GM19452 (cell line): ENCODE data around the gene COL6A6.
"Not testable (repeated sequence)": the region's sequence is repeated elsewhere in the genome, so short reads cannot be mapped to it uniquely, and the experiment has no call there.

Experiments used
- ATAC-seq: cut with Tn5 transposase; IDR thresholded peaks from one replicate; pipeline ENCODE4 v1.9.1; 2021; ENCODE audit not compliant: unreplicated experiment

Gene COL6A6

DNA sequence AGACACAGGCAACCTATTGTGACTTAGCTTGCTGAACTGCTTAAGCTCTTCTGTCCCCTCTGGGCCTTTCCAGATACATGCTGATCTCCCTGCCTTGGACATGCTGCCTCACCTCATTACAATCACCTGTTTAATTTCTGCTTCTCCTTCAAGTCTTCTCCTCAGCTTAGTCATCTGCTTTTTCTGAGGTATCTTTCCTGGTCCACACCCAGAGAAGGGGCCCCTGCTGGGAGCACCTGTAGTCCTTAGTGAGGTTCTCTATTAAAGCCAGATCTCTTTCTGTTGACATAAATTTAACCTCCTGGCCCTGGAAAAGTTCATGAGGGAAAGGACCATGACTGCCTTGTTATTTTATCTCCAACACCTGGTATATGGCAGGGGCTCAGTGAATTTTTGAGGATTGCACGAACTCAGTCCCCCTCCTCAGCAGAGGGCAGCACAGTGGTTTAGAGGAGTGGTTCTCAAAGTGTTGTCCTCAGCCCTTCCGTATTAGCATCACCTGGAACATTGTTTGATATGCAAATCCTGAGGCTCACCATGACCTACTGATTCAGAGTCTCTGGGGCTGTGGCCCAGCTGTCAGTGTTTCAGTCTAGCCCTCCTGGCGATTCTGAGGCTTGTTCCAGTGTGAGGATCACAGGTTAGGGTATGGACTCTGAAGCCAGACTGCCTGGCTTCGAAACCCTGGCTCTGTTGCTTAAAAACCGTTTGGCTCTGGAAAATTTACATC, 12.7 kb downstream of the COL6A6 start:
- no peak for ATAC-seq

DNA sequence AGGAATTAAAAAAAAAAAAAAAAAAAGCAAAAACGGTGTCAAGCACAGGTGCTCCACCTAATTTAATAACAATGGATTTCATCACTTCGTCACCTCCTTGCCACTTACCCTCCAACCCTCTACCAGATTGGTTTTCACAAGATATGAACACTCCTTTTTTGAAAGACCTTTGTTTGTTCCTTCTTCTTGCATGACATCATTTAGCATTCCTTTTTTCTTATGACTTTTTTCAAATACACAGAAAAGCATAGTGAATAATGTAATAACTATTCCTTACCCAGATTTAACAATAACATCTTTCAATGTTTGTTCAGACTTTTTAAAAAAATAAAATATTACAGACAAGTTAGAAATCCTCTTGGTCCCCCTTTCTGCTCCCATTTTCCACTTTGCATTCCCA, 16.3 kb downstream of the COL6A6 start:
- no peak for ATAC-seq

DNA sequence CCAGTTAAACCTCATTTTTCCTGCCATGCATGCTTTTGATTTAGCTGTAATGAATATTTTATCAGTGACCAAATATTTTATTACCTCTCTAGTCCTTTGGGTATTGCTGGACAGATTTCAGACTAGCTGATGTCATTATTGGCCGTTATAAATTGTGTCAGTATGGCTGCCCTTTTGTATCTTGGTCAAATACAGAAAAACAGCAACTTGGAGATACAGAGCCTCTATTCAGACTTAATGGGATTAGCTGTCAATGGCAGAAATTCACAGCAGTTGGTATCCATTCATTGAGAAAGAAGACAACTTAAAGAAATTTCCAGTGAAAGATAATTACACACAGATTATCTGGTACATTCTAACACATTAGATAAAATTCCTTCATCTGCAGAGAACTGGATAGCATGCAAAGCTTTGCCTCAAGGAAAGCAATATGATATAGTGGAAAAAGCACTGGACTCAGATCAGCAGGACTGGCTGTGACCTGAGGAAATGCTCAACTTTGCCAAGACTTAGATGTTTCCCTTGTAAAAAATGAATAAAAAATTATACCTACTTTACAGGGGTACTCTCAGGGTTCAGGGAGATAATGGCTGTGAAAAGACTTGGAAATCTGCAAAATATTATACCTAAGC, 20.8 kb downstream of the COL6A6 start:
- ATAC-seq = no peak

DNA sequence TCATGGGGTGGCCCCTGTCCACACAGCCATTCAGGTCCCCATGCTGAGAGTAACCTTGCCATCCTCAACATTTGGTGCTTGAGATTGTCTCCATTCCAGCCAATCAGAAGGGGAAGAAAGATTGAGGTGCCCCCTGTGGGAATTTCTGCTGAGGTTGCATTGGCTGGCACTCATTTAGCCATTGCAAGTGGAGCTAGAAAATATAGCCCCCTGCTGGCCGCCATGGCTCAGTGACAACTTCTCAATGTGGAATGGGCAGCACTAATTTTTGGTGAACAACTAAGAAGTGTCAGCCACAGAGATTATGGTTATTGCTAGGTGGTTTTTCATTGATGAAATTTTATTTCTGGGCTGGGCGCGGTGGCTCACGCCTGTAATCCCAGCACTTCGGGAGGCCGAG, 22.0 kb downstream of the COL6A6 start:
- ATAC-seq = no peak

DNA sequence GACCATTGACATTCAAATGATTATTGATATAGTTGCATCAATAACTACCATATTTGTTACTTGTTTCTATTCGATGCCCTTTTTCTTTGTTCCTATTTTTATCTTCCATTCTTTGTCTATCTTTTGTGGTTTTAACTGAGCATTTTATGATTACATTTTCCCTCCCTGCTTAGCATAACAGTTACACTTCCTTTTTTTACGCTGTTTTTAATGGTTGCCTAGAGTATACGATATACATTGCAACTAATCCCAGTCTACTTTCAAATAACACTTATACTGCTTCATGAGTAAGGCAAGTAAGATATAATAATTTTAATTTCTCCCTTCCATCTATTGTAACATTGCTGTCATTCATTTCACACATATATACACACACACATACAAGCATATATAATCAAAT, 26.3 kb downstream of the COL6A6 start:
- no peak for ATAC-seq

DNA sequence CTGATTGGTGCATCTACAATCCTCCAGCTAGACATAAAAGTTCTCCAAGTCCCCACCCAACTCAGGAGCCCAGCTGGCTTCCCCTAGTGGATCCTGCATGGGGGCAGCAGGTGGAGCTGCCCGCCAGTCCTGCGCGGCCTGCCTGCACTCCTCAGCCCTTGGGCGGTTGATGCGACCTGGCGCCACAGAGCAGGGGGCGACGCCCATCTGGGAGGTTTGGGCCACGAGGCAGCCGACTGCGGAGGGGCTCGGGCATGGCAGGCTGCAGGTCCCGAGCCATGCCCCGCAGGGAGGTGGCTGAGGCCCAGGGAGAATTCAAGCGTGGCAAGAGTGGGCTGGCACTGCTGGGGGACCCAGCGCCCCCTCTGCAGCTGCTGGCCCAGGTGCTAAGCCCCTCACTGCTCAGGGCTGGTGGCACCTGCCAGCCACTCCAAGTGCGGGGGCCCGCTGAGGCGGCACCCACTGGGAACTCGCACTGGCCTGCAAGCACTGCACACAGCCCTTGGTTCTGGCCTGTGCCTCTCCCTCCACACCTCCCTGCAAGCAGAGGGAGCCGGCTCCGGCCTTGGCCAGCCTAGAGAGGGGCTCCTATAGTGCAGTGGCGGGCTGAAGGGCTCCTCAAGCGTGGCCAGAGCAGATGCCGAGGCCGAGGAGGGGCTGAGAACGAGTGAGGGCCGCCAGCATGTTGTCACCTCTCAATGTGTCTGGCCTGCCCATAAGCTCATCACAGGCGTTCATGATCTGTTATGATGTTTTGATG, 30.1 kb downstream of the COL6A6 start:
- ATAC-seq = no peak

DNA sequence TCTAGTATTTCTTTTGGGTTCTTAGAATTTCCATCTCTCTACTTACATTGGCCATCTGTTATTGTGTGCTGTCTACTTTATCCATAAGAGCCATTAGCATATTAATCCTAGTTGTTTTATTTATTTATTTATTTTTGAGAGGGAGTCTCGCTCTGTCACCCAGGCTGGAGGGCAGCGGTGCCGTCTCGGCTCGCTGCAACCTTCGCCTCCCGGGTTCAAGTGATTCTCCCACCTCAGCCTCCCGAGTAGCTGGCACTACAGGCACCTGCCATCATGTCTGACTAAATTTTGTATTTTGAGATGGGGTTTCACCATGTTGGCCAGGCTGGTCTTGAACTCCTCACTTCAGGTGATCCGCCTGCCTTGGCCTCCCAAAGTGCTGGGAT, 30.7 kb downstream of the COL6A6 start:
- not testable (repeated sequence) for ATAC-seq

DNA sequence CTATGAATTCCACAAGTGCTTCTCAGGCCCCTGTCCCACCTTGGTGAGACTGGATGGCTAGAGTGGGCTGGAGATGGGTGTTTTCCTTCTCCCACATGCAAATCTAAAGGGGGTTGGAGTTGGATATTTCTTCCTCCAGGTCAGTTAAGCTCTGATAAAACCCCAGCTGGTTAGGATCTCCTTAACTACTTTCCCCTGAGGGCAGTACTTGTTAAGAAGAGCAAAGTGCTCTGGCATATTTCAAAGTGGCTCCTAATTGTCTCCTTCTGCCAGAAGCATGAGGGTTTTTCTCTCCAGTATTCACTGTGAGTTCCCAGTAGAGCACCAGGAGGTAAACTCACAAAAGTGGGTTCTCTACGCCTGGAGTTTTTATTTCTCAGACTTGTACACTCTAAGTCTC, 31.4 kb downstream of the COL6A6 start:
- no peak for ATAC-seq

DNA sequence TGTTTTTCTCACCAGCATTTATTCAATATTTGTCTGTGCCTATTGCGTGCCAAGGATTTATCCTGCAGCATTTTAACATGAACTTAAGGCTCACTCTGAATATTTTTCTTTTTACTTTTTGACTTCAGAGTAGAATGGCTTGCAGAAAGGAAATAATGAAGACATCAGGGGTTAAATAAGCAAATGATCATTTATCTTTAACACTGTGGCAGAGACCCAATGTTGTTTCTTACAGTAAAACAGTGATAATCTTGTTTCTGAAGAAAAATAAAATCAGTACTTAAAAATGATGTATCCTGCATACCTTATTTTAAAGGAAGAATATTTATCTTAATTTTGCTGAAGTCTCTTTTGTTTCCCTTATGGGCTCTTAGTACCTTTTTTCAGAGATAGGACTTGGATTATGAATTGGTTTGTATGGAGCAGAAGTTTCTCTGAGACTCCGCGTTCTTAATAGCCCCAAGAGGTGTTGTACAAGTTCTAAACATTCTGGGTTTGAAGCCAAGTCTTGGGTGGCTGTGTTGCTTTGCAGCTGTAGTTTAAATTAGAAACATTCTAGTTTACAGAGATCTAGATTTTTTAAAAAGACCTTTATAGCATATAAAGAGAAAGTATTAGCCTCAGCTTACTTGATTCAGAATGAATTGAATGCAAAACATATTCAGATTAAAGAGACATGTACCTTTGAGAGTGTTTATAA, 40.5 kb downstream of the COL6A6 start:
- no peak for ATAC-seq

DNA sequence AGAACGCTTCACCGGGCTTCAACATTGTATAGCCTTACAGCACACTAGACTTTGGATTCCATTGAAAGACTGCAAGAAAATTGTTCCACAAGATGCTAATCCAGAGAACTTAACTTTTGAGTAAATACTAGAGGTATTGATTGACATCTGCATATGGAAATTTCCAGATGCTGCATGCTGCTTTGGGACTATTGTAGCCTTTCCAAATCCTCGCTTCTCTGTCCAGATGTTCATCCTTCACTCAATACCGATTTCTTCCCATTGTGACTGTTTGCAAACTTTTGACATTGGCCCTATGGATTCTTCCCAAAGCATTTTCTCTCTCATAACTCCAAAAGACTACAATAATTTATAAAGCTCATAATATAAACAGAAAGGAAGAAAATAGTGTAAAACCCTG, 41.4 kb downstream of the COL6A6 start:
- no peak for ATAC-seq

DNA sequence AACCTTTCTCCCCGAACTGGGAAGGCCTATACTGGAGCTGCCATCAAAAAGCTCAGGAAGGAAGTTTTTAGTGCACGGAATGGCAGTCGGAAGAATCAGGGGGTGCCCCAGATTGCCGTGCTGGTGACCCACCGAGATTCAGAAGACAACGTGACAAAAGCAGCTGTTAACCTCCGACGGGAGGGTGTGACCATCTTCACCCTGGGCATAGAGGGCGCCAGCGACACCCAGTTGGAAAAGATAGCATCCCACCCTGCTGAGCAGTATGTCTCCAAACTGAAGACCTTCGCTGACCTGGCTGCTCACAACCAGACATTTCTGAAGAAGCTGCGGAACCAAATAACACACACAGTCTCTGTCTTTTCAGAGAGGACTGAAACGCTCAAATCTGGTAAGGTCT, 48.2 kb downstream of the COL6A6 start:
- no peak for ATAC-seq
